ENCODE measurements around the gene MAPKAPK2. TPM values are rescaled to one million over a fixed set of nuclear protein-coding genes. Genes with fewer than 3 reads are reported as not detected.

The MAPKAPK2 gene
- total and polyA plus RNA-seq, 2 of the 13 experiments (the other 11 are each of a cell fraction or from before 2014, with no cell fraction given): 16.6 to 34.0 TPM

DNA sequence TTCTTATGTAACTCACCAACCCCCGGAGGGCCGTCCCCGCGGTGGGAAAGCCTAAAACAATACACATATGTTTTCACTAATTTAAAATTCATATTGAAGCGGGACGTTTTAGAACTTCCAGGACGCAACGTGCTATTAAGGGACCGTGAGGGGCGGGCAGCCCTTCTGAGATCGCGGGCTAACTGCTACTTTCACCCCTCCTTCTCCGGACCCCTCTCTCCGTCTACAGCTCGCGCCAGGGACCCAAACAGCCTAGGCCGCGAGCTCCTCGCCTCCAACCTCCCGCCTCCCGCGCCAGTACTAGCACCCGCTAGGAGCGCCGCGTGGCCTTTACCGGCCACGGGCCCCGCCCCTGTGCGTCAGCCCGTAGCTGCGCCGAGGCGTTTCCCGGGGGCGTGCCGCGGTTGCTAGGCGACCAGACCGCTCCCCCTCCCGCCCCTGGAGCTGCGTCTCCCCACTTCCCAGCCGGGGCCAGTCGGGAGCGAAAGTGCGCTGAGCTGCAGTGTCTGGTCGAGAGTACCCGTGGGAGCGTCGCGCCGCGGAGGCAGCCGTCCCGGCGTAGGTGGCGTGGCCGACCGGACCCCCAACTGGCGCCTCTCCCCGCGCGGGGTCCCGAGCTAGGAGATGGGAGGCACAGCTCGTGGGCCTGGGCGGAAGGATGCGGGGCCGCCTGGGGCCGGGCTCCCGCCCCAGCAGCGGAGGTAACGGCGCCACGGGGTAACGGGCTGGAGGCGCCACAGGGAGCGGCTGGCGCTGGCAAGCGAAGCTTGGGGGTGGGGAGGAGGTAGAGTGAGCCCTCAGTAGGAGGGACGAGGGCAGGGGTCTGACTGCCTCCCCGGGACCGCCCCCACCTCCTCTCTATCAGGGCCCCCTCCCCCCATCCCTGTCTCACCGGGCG, 49.4 kb upstream of the MAPKAPK2 start, which contains the start of gene DYRK3 (continued):
- TF ChIP-seq ZNF501 (CRISPR knock-in tag; IDR thresholded peaks at IDR 0.05) (no peak), MTF2 (CRISPR knock-in tag; IDR thresholded peaks at IDR 0.05; ENCODE audit: borderline replicate concordance) (peak; percentile 80; the same call in 1 of the 2 replicates), ZNF564 (CRISPR knock-in tag; IDR thresholded peaks at IDR 0.05) (no peak), FOXC1 (CRISPR knock-in tag; IDR thresholded peaks at IDR 0.05; ENCODE audit: borderline replicate concordance) (peak; percentile 71; the same call in 1 of the 2 replicates), ZNF280D (CRISPR knock-in tag; IDR thresholded peaks at IDR 0.05) (peak; percentile 90), ZNF260 (CRISPR knock-in tag; IDR thresholded peaks at IDR 0.05; ENCODE audit: borderline replicate concordance, low read depth) (peak; percentile 75; the same call in 1 of the 2 replicates), ZNF577 (CRISPR knock-in tag; IDR thresholded peaks at IDR 0.05; ENCODE audit: borderline replicate concordance, low read depth) (no peak), SUZ12 (IDR thresholded peaks at IDR 0.05; ENCODE audit: low read depth, low read length) (no peak), TMF1 (CRISPR knock-in tag; IDR thresholded peaks at IDR 0.05; ENCODE audit: low read depth) (0 out of 2 replicates have a peak, but pooled peaks have one; percentile 20), PAX8 (CRISPR knock-in tag; IDR thresholded peaks at IDR 0.05; ENCODE audit: borderline replicate concordance) (0 out of 2 replicates have a peak, but pooled peaks have one; percentile 80), CENPX (CRISPR knock-in tag; IDR thresholded peaks at IDR 0.05) (no peak), RAD51 (IDR thresholded peaks at IDR 0.05; ENCODE audit: borderline replicate concordance) (no peak), FOXP1 (IDR thresholded peaks at IDR 0.05) (no peak), FOXP1 (CRISPR knock-in tag; IDR thresholded peaks at IDR 0.05) (no peak), ZNF792 (CRISPR knock-in tag; IDR thresholded peaks at IDR 0.05) (peak; percentile 76; the same call in 1 of the 2 replicates), FOXJ3 (CRISPR knock-in tag; IDR thresholded peaks at IDR 0.05; ENCODE audit: borderline replicate concordance) (no peak), PRPF4 (IDR thresholded peaks at IDR 0.05; ENCODE audit: low read depth, low read length, poor library complexity, severe bottlenecking) (no peak), HCFC1 (IDR thresholded peaks at IDR 0.05; ENCODE audit: low read depth, low read length) (no peak)
- TF ChIP-seq, protein P1, sequence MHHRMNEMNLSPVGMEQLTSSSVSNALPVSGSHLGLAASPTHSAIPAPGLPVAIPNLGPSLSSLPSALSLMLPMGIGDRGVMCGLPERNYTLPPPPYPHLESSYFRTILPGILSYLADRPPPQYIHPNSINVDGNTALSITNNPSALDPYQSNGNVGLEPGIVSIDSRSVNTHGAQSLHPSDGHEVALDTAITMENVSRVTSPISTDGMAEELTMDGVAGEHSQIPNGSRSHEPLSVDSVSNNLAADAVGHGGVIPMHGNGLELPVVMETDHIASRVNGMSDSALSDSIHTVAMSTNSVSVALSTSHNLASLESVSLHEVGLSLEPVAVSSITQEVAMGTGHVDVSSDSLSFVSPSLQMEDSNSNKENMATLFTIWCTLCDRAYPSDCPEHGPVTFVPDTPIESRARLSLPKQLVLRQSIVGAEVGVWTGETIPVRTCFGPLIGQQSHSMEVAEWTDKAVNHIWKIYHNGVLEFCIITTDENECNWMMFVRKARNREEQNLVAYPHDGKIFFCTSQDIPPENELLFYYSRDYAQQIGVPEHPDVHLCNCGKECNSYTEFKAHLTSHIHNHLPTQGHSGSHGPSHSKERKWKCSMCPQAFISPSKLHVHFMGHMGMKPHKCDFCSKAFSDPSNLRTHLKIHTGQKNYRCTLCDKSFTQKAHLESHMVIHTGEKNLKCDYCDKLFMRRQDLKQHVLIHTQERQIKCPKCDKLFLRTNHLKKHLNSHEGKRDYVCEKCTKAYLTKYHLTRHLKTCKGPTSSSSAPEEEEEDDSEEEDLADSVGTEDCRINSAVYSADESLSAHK (CRISPR knock-in tag; IDR thresholded peaks at IDR 0.05; ENCODE audit: borderline replicate concordance): no peak
- TF ChIP-seq, protein P2, sequence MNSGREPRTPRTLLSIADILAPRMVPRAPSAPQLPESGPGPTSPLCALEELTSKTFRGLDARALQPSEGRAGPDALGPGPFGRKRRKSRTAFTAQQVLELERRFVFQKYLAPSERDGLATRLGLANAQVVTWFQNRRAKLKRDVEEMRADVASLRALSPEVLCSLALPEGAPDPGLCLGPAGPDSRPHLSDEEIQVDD (CRISPR knock-in tag; IDR thresholded peaks at IDR 0.05; ENCODE audit: borderline replicate concordance): peak; percentile 38; the same call in 1 of the 2 replicates
- TF ChIP-seq, protein P3, sequence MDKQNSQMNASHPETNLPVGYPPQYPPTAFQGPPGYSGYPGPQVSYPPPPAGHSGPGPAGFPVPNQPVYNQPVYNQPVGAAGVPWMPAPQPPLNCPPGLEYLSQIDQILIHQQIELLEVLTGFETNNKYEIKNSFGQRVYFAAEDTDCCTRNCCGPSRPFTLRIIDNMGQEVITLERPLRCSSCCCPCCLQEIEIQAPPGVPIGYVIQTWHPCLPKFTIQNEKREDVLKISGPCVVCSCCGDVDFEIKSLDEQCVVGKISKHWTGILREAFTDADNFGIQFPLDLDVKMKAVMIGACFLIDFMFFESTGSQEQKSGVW (CRISPR knock-in tag; IDR thresholded peaks at IDR 0.05; ENCODE audit: borderline replicate concordance): no peak
- TF ChIP-seq, protein P4, sequence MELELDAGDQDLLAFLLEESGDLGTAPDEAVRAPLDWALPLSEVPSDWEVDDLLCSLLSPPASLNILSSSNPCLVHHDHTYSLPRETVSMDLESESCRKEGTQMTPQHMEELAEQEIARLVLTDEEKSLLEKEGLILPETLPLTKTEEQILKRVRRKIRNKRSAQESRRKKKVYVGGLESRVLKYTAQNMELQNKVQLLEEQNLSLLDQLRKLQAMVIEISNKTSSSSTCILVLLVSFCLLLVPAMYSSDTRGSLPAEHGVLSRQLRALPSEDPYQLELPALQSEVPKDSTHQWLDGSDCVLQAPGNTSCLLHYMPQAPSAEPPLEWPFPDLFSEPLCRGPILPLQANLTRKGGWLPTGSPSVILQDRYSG (CRISPR knock-in tag; IDR thresholded peaks at IDR 0.05): no peak
